Activated CD4-positive, alpha-beta memory T cell treated with anti-CD3 and anti-CD28 coated beads, Interleukin-2, amount 10 ng/mL, durations not matched to agents 7 days and 5 days (primary cell): ENCODE data around the gene APOC1. TPM values are rescaled to one million over a fixed set of nuclear protein-coding genes. Genes with fewer than 3 reads are reported as not detected.
"Not testable (repeated sequence)": the region's sequence is repeated elsewhere in the genome, so short reads cannot be mapped to it uniquely, and the experiment has no call there.

Experiments
- CTCF ChIA-PET: fragments of 350-600 bp; sonication (Branson Sonifier 250); formaldehyde crosslinking; loops from one replicate; lab custom pipeline; 2021; ENCODE audit warnings: antibody characterized with exemption, inconsistent platforms; lab: Charles Lee
- POLR2A ChIA-PET: fragments of 350-600 bp; sonication (Branson Sonifier 250); formaldehyde crosslinking; loops from one replicate; lab custom pipeline; 2021; ENCODE audit warnings: antibody characterized with exemption; lab: Charles Lee
- DNase-seq: peaks from one replicate; pipeline ENCODE4 v3.0.0-alpha.2; 2020
- H3K27ac Mint-ChIP-seq: one replicate; pipeline ENCODE4 v1.8.0; 2021; ENCODE audit warnings: mild to moderate bottlenecking, mixed read lengths
- H3K27me3 Mint-ChIP-seq: one replicate; pipeline ENCODE4 v1.8.0; 2021; ENCODE audit warnings: mixed read lengths
- H3K36me3 Mint-ChIP-seq: one replicate; pipeline ENCODE4 v1.8.0; 2021; ENCODE audit warnings: low read depth, mixed read lengths
- H3K4me1 Mint-ChIP-seq: one replicate; pipeline ENCODE4 v1.8.0; 2021; ENCODE audit warnings: mixed read lengths
- H3K4me3 Mint-ChIP-seq: one replicate; pipeline ENCODE4 v1.8.0; 2021; ENCODE audit warnings: mild to moderate bottlenecking, mixed read lengths
- H3K9me3 Mint-ChIP-seq: one replicate; pipeline ENCODE4 v1.8.0; 2021; ENCODE audit warnings: mixed read lengths
- total RNA-seq, 2 experiments: library from RNA; stranded (reverse); gene quantifications; one replicate each; pipeline ENCODE4 v1.2.3, GENCODE V29; 2021

Gene APOC1
- 1 to 10 TPM in 1 of 2 experiments, under 1 TPM in 1; 0.78 to 2.3 TPM for total RNA-seq

- H3K36me3 Mint-ChIP-seq, H3K9me3 Mint-ChIP-seq, POLR2A ChIA-PET: not testable (repeated sequence)
- H3K27me3 Mint-ChIP-seq, result peaks cover 22% of the 10 kb centered on the region
- H3K4me1 Mint-ChIP-seq, result peaks cover 14% of the 10 kb centered on the region
- peak within 1 kb of the TSS; percentile 71 for H3K27ac Mint-ChIP-seq
- CTCF ChIA-PET, result interaction anchor here (0.8 to 1.1 kb wide), 3 partner anchors 8 to 261 kb away, joined by 3 to 4 read pairs (median 4); no protein-coding TSS in a partner anchor
- H3K4me3 Mint-ChIP-seq, result peak within 1 kb of the TSS; percentile 88
- DNase-seq, result peak; percentile 84
Observed at GRCh38 chr19:44914433-44915206, at the start of gene APOC1. Gene APOC1, plus strand, starts transcription at chr19:44914608. Its CDS starts 284 bp downstream, at chr19:44914892.

- H3K27ac Mint-ChIP-seq, result no peak overlapping the region
- H3K4me1 Mint-ChIP-seq, result no peaks in the 10 kb centered on the region
- no peaks in the 10 kb centered on the region for H3K9me3 Mint-ChIP-seq
- H3K4me3 Mint-ChIP-seq, result no peak overlapping the region
- no peaks in the 10 kb centered on the region for H3K27me3 Mint-ChIP-seq
- no peaks in the 10 kb centered on the region for H3K36me3 Mint-ChIP-seq
- ChIA-PET CTCF (no interaction called here), POLR2A (no interaction called here)
- DNase-seq, result no peak
Observed at GRCh38 chr19:44865196-44865767, 49.1 kb upstream of the APOC1 start.

- no peak for DNase-seq
- Mint-ChIP-seq H3K4me1 (no peaks in the 10 kb centered on the region), H3K4me3 (no peak overlapping the region), H3K27ac (no peak overlapping the region), H3K36me3 (no peaks in the 10 kb centered on the region), H3K9me3 (no peaks in the 10 kb centered on the region), H3K27me3 (no peaks in the 10 kb centered on the region)
- ChIA-PET POLR2A (no interaction called here), CTCF (no interaction called here)
Observed at GRCh38 chr19:44866664-44867063, 47.7 kb upstream of the APOC1 start.

GRCh38 chr19:44867578-44867977 lies 46.8 kb upstream of the APOC1 start:
- Mint-ChIP-seq H3K4me3 (no peak overlapping the region), H3K36me3 (no peaks in the 10 kb centered on the region), H3K27me3 (no peaks in the 10 kb centered on the region), H3K9me3 (no peaks in the 10 kb centered on the region), H3K4me1 (no peaks in the 10 kb centered on the region), H3K27ac (no peak overlapping the region)
- no peak for DNase-seq
- ChIA-PET CTCF (no interaction called here), POLR2A (no interaction called here)

- Mint-ChIP-seq H3K4me3 (no peak overlapping the region), H3K9me3 (no peaks in the 10 kb centered on the region), H3K4me1 (no peaks in the 10 kb centered on the region), H3K27ac (no peak overlapping the region), H3K27me3 (no peaks in the 10 kb centered on the region), H3K36me3 (no peaks in the 10 kb centered on the region)
- no peak for DNase-seq
- CTCF ChIA-PET, result interaction anchor here (0.6 kb wide), 1 partner anchor 79 kb away, joined by 3 read pairs; no protein-coding TSS in a partner anchor
- POLR2A ChIA-PET, result no interaction called here
Observed at GRCh38 chr19:44869733-44870470, 44.5 kb upstream of the APOC1 start.

- Mint-ChIP-seq H3K9me3 (no peaks in the 10 kb centered on the region), H3K4me3 (no peak overlapping the region), H3K36me3 (no peaks in the 10 kb centered on the region), H3K27ac (no peak overlapping the region), H3K4me1 (no peaks in the 10 kb centered on the region), H3K27me3 (no peaks in the 10 kb centered on the region)
- POLR2A ChIA-PET, result interaction anchor here (1.0 kb wide), 1 partner anchor 18 kb away, joined by 3 read pairs; no protein-coding TSS in a partner anchor
- no peak for DNase-seq
- CTCF ChIA-PET, result no interaction called here
Observed at GRCh38 chr19:44871809-44872208, 42.6 kb upstream of the APOC1 start.

GRCh38 chr19:44872661-44873060 lies 41.7 kb upstream of the APOC1 start:
- Mint-ChIP-seq H3K4me1 (peaks cover 4% of the 10 kb centered on the region), H3K27ac (no peak overlapping the region)
- CTCF ChIA-PET, result interaction anchor here (0.5 kb wide), 1 partner anchor 290 kb away, joined by 5 read pairs; no protein-coding TSS in a partner anchor

GRCh38 chr19:44874317-44874716 lies 40.1 kb upstream of the APOC1 start:
- peaks cover 4% of the 10 kb centered on the region for H3K4me1 Mint-ChIP-seq
- no peaks in the 10 kb centered on the region for H3K27me3 Mint-ChIP-seq
- no peak overlapping the region for H3K27ac Mint-ChIP-seq
- H3K9me3 Mint-ChIP-seq, result no peaks in the 10 kb centered on the region
- H3K36me3 Mint-ChIP-seq, result no peaks in the 10 kb centered on the region
- POLR2A ChIA-PET, result no interaction called here
- H3K4me3 Mint-ChIP-seq, result no peak overlapping the region
- CTCF ChIA-PET, result no interaction called here
- DNase-seq, result no peak

More at GRCh38 chr19:44872661-44873060, 41.7 kb upstream of the APOC1 start:
- Mint-ChIP-seq H3K27me3 (no peaks in the 10 kb centered on the region), H3K9me3 (no peaks in the 10 kb centered on the region), H3K36me3 (no peaks in the 10 kb centered on the region), H3K4me3 (no peak overlapping the region)
- POLR2A ChIA-PET, result interaction anchor here (1.0 kb wide), 1 partner anchor 17 kb away, joined by 3 read pairs; no protein-coding TSS in a partner anchor
- DNase-seq, result no peak

GRCh38 chr19:44875666-44876451 lies 38.5 kb upstream of the APOC1 start:
- Mint-ChIP-seq H3K27ac (no peak overlapping the region), H3K27me3 (no peaks in the 10 kb centered on the region), H3K9me3 (no peaks in the 10 kb centered on the region), H3K4me1 (peaks cover 4% of the 10 kb centered on the region), H3K4me3 (no peak overlapping the region), H3K36me3 (no peaks in the 10 kb centered on the region)
- CTCF ChIA-PET, result no interaction called here
- POLR2A ChIA-PET, result no interaction called here
- DNase-seq, result no peak

GRCh38 chr19:44876930-44877535 lies 37.4 kb upstream of the APOC1 start:
- Mint-ChIP-seq H3K27me3 (no peaks in the 10 kb centered on the region), H3K4me1 (peaks cover 4% of the 10 kb centered on the region), H3K9me3 (no peaks in the 10 kb centered on the region), H3K4me3 (no peak overlapping the region), H3K36me3 (no peaks in the 10 kb centered on the region), H3K27ac (no peak overlapping the region)
- DNase-seq, result no peak
- CTCF ChIA-PET, result no interaction called here
- POLR2A ChIA-PET, result no interaction called here

- H3K27me3 Mint-ChIP-seq, result no peaks in the 10 kb centered on the region
- ChIA-PET CTCF (no interaction called here), POLR2A (no interaction called here)
- H3K4me1 Mint-ChIP-seq, result peaks cover 4% of the 10 kb centered on the region
- no peak overlapping the region for H3K4me3 Mint-ChIP-seq
- H3K27ac Mint-ChIP-seq, result no peak overlapping the region
- no peaks in the 10 kb centered on the region for H3K36me3 Mint-ChIP-seq
- DNase-seq, result no peak
- no peaks in the 10 kb centered on the region for H3K9me3 Mint-ChIP-seq
Observed at GRCh38 chr19:44878120-44878865, 36.1 kb upstream of the APOC1 start.
